HCT116 (cell line): ENCODE measurements around the gene CAPN15. TPM values are rescaled to one million over a fixed set of nuclear protein-coding genes. Genes with fewer than 3 reads are reported as not detected.

Experiments used
- ATAC-seq: fragments of 200-7000 bp; cut with Tn5 transposase; 2 replicates; pipeline ENCODE4 v1.9.1; 2020; ENCODE audit warnings: mild to moderate bottlenecking, moderate library complexity
- BruUV-seq: library from RNA; stranded (reverse); fragments of 400-500 nt; replicated peaks from 2 replicates; lab custom pipeline; 2021; lab: Mats Ljungman, UMichigan
- CTCF ChIA-PET: fragments of 300-600 bp; sonication (Branson Sonifier 250); formaldehyde crosslinking; loops from one replicate; lab custom pipeline; 2021; ENCODE audit warnings: antibody characterized with exemption; lab: Charles Lee
- POLR2A ChIA-PET: fragments of 300-600, 350-600 bp; sonication (Branson Sonifier 250); formaldehyde crosslinking; loops from one replicate; lab custom pipeline; 2021; ENCODE audit warnings: antibody characterized with exemption; lab: Charles Lee
- RAD21 ChIA-PET, 2 experiments: fragments of 300-600 bp; sonication (Branson Sonifier 250); formaldehyde crosslinking; loops; one replicate each; lab custom pipeline; 2023; ENCODE audit warnings: low total read pairs in 2 of 2; ENCODE audit not compliant: uncharacterized antibody in 2 of 2, unreplicated experiment in 2 of 2, low non-redundant PET in 1 of 2; lab: Charles Lee
- DNase-seq: peaks from one replicate; pipeline ENCODE4 v3.0.0-alpha.2; 2010; ENCODE audit warnings: low read depth, low spot score
- H2AFZ ChIP-seq: fragments of 200-600 bp; shearing (Covaris generic), sonication (generic); 2 replicates; pipeline ENCODE4 v1.6.1; 2017; ENCODE audit warnings: low read depth, mixed run types, mixed read lengths, antibody characterized with exemption, low read length; ENCODE audit not compliant: poor library complexity, severe bottlenecking
- H3K27ac ChIP-seq: 2 replicates; pipeline ENCODE4 v1.5.1; 2012; ENCODE audit warnings: low read depth, low read length
- H3K27me3 ChIP-seq: fragments of 200-600 bp; sonication (generic); 2 replicates; pipeline ENCODE4 v1.6.1; 2016; ENCODE audit warnings: mixed run types, low read length, mixed read lengths; ENCODE audit not compliant: insufficient read depth
- H3K36me3 ChIP-seq, 2 experiments: fragments of 200-500 bp in 1 of 2; fragments of 200-600 bp in 1 of 2; sonication (Bioruptor generic) in 1 of 2; sonication (generic) in 1 of 2; 2 replicates each; pipeline versions ENCODE4 v1.5.1 to v1.6.1; 2014 to 2016; ENCODE audit warnings: low read length in 2 of 2, inconsistent platforms in 1 of 2, mixed read lengths in 1 of 2, mixed run types in 1 of 2; ENCODE audit not compliant: insufficient read depth in 2 of 2, control insufficient read depth in 1 of 2
- H3K4me1 ChIP-seq, 2 experiments: fragments of 200-600 bp in 1 of 2; sonication (generic) in 1 of 2; 2 replicates each; pipeline versions ENCODE4 v1.5.1 to v1.6.1; 2012 to 2017; ENCODE audit warnings: low read length in 2 of 2, inconsistent platforms in 1 of 2, mild to moderate bottlenecking in 1 of 2, mixed read lengths in 1 of 2, mixed run types in 1 of 2, moderate library complexity in 1 of 2; ENCODE audit not compliant: insufficient read depth in 2 of 2, control insufficient read depth in 1 of 2
- H3K4me2 ChIP-seq: fragments of 200-600 bp; sonication (generic); 2 replicates; pipeline ENCODE4 v1.6.1; 2017; ENCODE audit warnings: mixed run types, low read length, mixed read lengths
- H3K4me3 ChIP-seq, 2 experiments: fragments of 200-600 bp in 1 of 2; sonication (generic) in 1 of 2; replicated peaks in 1 of 2; 2 replicates each; pipeline ENCODE4 v1.5.1; 2011 to 2016; ENCODE audit warnings: low read length in 2 of 2, control low read depth in 1 of 2, low read depth in 1 of 2, mild to moderate bottlenecking in 1 of 2, mixed read lengths in 1 of 2, mixed run types in 1 of 2
- H3K79me2 ChIP-seq: fragments of 200-600 bp; sonication (generic); 2 replicates; pipeline ENCODE4 v1.6.1; 2017; ENCODE audit warnings: mild to moderate bottlenecking, mixed run types, low read length, moderate library complexity, mixed read lengths; ENCODE audit not compliant: insufficient read depth
- H3K9ac ChIP-seq: fragments of 200-600 bp; sonication (generic); 2 replicates; pipeline ENCODE4 v1.6.1; 2016; ENCODE audit warnings: low read length, mixed read lengths
- H3K9me2 ChIP-seq: fragments of 200-600 bp; sonication (generic), shearing (Covaris generic); 2 replicates; pipeline ENCODE4 v1.6.1; 2017; ENCODE audit warnings: mixed run types, mild to moderate bottlenecking, moderate library complexity; ENCODE audit not compliant: insufficient read depth
- H3K9me3 ChIP-seq, 2 experiments: fragments of 200-500 bp in 1 of 2; fragments of 200-600 bp in 1 of 2; sonication (Bioruptor generic) in 1 of 2; sonication (generic) in 1 of 2; 2 replicates each; pipeline ENCODE4 v1.6.1; 2014 to 2017; ENCODE audit warnings: low read length in 2 of 2, mixed read lengths in 2 of 2, inconsistent platforms in 1 of 2, low read depth in 1 of 2, mild to moderate bottlenecking in 1 of 2, mixed run types in 1 of 2, moderate library complexity in 1 of 2; ENCODE audit not compliant: control insufficient read depth in 1 of 2, insufficient read depth in 1 of 2
- H4K20me1 ChIP-seq: fragments of 200-600 bp; sonication (generic), shearing (Covaris generic); 2 replicates; pipeline ENCODE4 v1.6.1; 2017; ENCODE audit warnings: mixed run types, mild to moderate bottlenecking, moderate library complexity; ENCODE audit not compliant: insufficient read depth
- CBX3 ChIP-seq: IDR thresholded peaks from 2 replicates; pipeline ENCODE4 v1.6.1; 2012; ENCODE audit warnings: low read depth
- CTCF ChIP-seq, 3 experiments: fragments of 200-600 bp in 1 of 3; sonication (generic) in 1 of 3; IDR thresholded peaks in 2 of 3; conservative IDR thresholded peaks in 1 of 3; 2 replicates each; pipeline ENCODE4 v1.5.1; 2012 to 2017; ENCODE audit warnings: low read depth in 2 of 3, low read length in 2 of 3, antibody characterized with exemption in 1 of 3, borderline replicate concordance in 1 of 3, control low read depth in 1 of 3, mild to moderate bottlenecking in 1 of 3, mixed read lengths in 1 of 3, mixed run types in 1 of 3, moderate library complexity in 1 of 3; ENCODE audit not compliant: insufficient read depth in 1 of 3
- EGR1 ChIP-seq: IDR thresholded peaks from 2 replicates; pipeline ENCODE4 v1.6.1; 2012; ENCODE audit warnings: low read depth
- ELF1 ChIP-seq: IDR thresholded peaks from 2 replicates; pipeline ENCODE4 v1.6.1; 2012; ENCODE audit warnings: low read depth, borderline replicate concordance
- FOSL1 ChIP-seq: IDR thresholded peaks from 2 replicates; pipeline ENCODE4 v1.6.1; 2012; ENCODE audit warnings: low read depth
- POLR2A ChIP-seq: IDR thresholded peaks from 2 replicates; pipeline ENCODE4 v1.7.0; 2011; ENCODE audit warnings: borderline replicate concordance; ENCODE audit not compliant: insufficient read depth, insufficient read length; ENCODE audit errors: extremely low read depth
- POLR2AphosphoS5 ChIP-seq: IDR thresholded peaks from 2 replicates; pipeline ENCODE4 v1.6.1; 2011; ENCODE audit warnings: mild to moderate bottlenecking, low read depth, low read length, moderate library complexity
- RAD21 ChIP-seq: IDR thresholded peaks from 2 replicates; pipeline ENCODE4 v1.6.1; 2012; ENCODE audit warnings: low read depth, mild to moderate bottlenecking
- REST ChIP-seq: IDR thresholded peaks from 2 replicates; pipeline ENCODE4 v1.6.1; 2012; ENCODE audit warnings: low read depth
- SP1 ChIP-seq: IDR thresholded peaks from 2 replicates; pipeline ENCODE4 v1.6.1; 2012; ENCODE audit warnings: low read depth
- SRF ChIP-seq: IDR thresholded peaks from 2 replicates; pipeline ENCODE4 v1.6.1; 2012; ENCODE audit warnings: low read depth
- ZBTB33 ChIP-seq: IDR thresholded peaks from 2 replicates; pipeline ENCODE4 v1.6.1; 2011; ENCODE audit warnings: mild to moderate bottlenecking, low read length, moderate library complexity; ENCODE audit not compliant: insufficient replicate concordance; ENCODE audit errors: extremely low read depth
- ZFX ChIP-seq: fragments of 450-650 bp; IDR thresholded peaks from 2 replicates; pipeline ENCODE4 v1.6.1; 2017
- intact Hi-C: fragments of 100-400 bp; cut with micrococcal nuclease; formaldehyde crosslinking; loops from 2 replicates; pipeline ENCODE4 v1.10.0; 2022
- total RNA-seq: library from RNA; stranded (reverse); gene quantifications from one replicate; pipeline ENCODE4 v1.2.1, GENCODE V29; 2021; ENCODE audit not compliant: unreplicated experiment

The CAPN15 gene
- total RNA-seq, 1 experiment from 2014 or later: 39.0 TPM

GRCh38 chr16:586047-586644 is 58.6 kb downstream of the CAPN15 start (continued):
- TF ChIP-seq ZBTB33 (no peak), REST (no peak), FOSL1 (no peak), SP1 (no peak)

GRCh38 chr16:586645-587590 is 59.4 kb downstream of the CAPN15 start:
- Histone ChIP-seq H3K4me3 (no peak overlapping the region), H3K4me2 (peak overlapping the region; percentile 77; the same call in 1 of the 2 replicates), H4K20me1 (no peaks in the 10 kb centered on the region), H3K9ac (peak overlapping the region; percentile 90; the same call in 1 of the 2 replicates), H2AFZ (no peak overlapping the region), H3K27ac (0 out of 2 replicates have a peak overlapping the region, but pooled peaks have one; percentile 99), H3K9me2 (no peaks in the 10 kb centered on the region), H3K27me3 (no peaks in the 10 kb centered on the region), H3K9me3 (no peaks in the 10 kb centered on the region), H3K79me2 (peaks cover 14% of the 10 kb centered on the region; the same call in 1 of the 2 replicates), H3K36me3 (no peaks in the 10 kb centered on the region), H3K4me1 (peaks cover 8 to 22% of the 10 kb centered on the region in 2 experiments; a peak in 3 of 4 replicates)
- DNase-seq (no peak), ATAC-seq (no peak)
- no TSS peak for BruUV-seq
- intact Hi-C loops: no loop called here
- CTCF ChIA-PET: no interaction called here
- RAD21 ChIA-PET: no interaction called here
- POLR2A ChIA-PET: no interaction called here
- TF ChIP-seq EGR1 (no peak), ZFX (no peak), SRF (no peak), ELF1 (no peak), CBX3 (no peak), POLR2A (no peak), SP1 (no peak), POLR2AphosphoS5 (no peak; the same call in 1 of the 2 replicates), CTCF (IDR thresholded peaks at IDR 0.05 in 2 of 3, conservative IDR thresholded peaks at IDR 0.05 in 1 of 3; ENCODE audit: borderline replicate concordance in 1 of 3, insufficient read depth in 1 of 3, low read depth in 2 of 3, low read length in 2 of 3) (no peak), FOSL1 (no peak), RAD21 (no peak)
